HG03520 (cell line): ENCODE data around the gene CNTNAP3.
"Not testable (repeated sequence)": the region's sequence is repeated elsewhere in the genome, so short reads cannot be mapped to it uniquely, and the experiment has no call there.

Source experiments
- ATAC-seq: cut with Tn5 transposase; IDR thresholded peaks from one replicate; pipeline ENCODE4 v1.9.1; 2021; ENCODE audit warnings: mild to moderate bottlenecking, moderate library complexity; ENCODE audit not compliant: unreplicated experiment

The CNTNAP3 gene

GRCh38 chr9:39287980-39288379 is at the start of gene CNTNAP3:
Gene CNTNAP3, minus strand, starts transcription at chr9:39288167. Its CDS starts 103 bp downstream, at chr9:39288064.
- ATAC-seq = not testable (repeated sequence)

- ATAC-seq = not testable (repeated sequence)
Observed at GRCh38 chr9:39279995-39280394, 8.0 kb downstream of the CNTNAP3 start.

GRCh38 chr9:39242513-39242912 is 45.5 kb downstream of the CNTNAP3 start:
- not testable (repeated sequence) for ATAC-seq

GRCh38 chr9:39232130-39232991 is 55.6 kb downstream of the CNTNAP3 start:
- not testable (repeated sequence) for ATAC-seq

GRCh38 chr9:39215976-39216375 is 72.0 kb downstream of the CNTNAP3 start:
- not testable (repeated sequence) for ATAC-seq

GRCh38 chr9:39209773-39210172 is 78.2 kb downstream of the CNTNAP3 start:
- ATAC-seq = not testable (repeated sequence)

- not testable (repeated sequence) for ATAC-seq
Observed at GRCh38 chr9:39206643-39207042, 81.3 kb downstream of the CNTNAP3 start.

- not testable (repeated sequence) for ATAC-seq
Observed at GRCh38 chr9:39205842-39206241, 82.1 kb downstream of the CNTNAP3 start.

- ATAC-seq = not testable (repeated sequence)
Observed at GRCh38 chr9:39200412-39200811, 87.6 kb downstream of the CNTNAP3 start.

GRCh38 chr9:39198000-39198709 is 89.8 kb downstream of the CNTNAP3 start:
- ATAC-seq = not testable (repeated sequence)

- ATAC-seq = not testable (repeated sequence)
Observed at GRCh38 chr9:39171370-39171769, 116.6 kb downstream of the CNTNAP3 start.

GRCh38 chr9:39157714-39158113 is 130.3 kb downstream of the CNTNAP3 start:
- not testable (repeated sequence) for ATAC-seq

GRCh38 chr9:39132826-39133552 is 155.0 kb downstream of the CNTNAP3 start:
- ATAC-seq = not testable (repeated sequence)

GRCh38 chr9:39121401-39121800 is 166.6 kb downstream of the CNTNAP3 start:
- ATAC-seq = not testable (repeated sequence)

GRCh38 chr9:39111746-39112145 is 176.2 kb downstream of the CNTNAP3 start:
- ATAC-seq = not testable (repeated sequence)

GRCh38 chr9:39108145-39108544 is 179.8 kb downstream of the CNTNAP3 start:
- no peak for ATAC-seq

- not testable (repeated sequence) for ATAC-seq
Observed at GRCh38 chr9:39097208-39097607, 190.8 kb downstream of the CNTNAP3 start.

- ATAC-seq = not testable (repeated sequence)
Observed at GRCh38 chr9:39085311-39085710, 202.7 kb downstream of the CNTNAP3 start.

- ATAC-seq = not testable (repeated sequence)
Observed at GRCh38 chr9:39082574-39082973, 205.4 kb downstream of the CNTNAP3 start.

GRCh38 chr9:39080081-39080480 is 207.9 kb downstream of the CNTNAP3 start:
- not testable (repeated sequence) for ATAC-seq
